Sigmoid colon (tissue), 4 donors: Measurements from ENCODE around the gene APOL6.

Source experiments
- EP300 ChIP-seq, 4 donors: sonication (generic); formaldehyde crosslinking; IDR thresholded peaks; one replicate each; pipeline ENCODE4 v1.6.1; 2017; ENCODE audit warnings: antibody characterized with exemption in 4 of 4
- POLR2A ChIP-seq, 2 donors: fragments of 450-650 bp; IDR thresholded peaks; one replicate each; pipeline ENCODE4 v1.6.1; 2016; ENCODE audit warnings: antibody characterized with exemption in 2 of 2, mild to moderate bottlenecking in 2 of 2, moderate library complexity in 2 of 2
- POLR2AphosphoS5 ChIP-seq, 4 donors: sonication (generic); formaldehyde crosslinking; IDR thresholded peaks; one replicate each; pipeline ENCODE4 v1.6.1; 2017; ENCODE audit warnings: antibody characterized with exemption in 4 of 4
- TF ChIP-seq, protein P1 (sequence below), 4 experiments: fragments of 450-650 bp in 3 of 4; fragments of 200-600 bp in 1 of 4; IDR thresholded peaks; one replicate each; pipeline ENCODE4 v1.5.1; 2016 to 2019; ENCODE audit warnings: antibody characterized with exemption in 4 of 4, mild to moderate bottlenecking in 3 of 4, moderate library complexity in 2 of 4

DNA sequence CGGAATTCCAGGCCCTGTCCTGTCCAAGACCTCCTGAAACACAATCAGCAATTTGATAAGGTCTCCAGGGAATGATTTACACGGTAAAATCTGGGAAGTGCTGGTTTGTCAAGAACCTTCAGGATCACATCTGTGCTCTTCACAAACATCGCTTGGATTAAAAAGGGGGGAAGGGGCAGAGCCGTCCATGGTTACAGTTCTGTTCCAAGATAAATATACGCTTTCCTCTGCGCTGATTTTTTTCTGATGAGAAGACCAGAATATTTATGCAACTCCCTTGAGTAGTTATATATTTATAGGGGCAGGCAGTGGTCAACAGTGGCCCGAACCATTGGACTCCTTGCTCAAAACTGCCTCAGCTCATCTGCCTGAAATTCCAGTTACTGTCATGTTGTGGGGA lies 60.2 kb downstream of the APOL6 start:
- TF ChIP-seq POLR2AphosphoS5 (IDR thresholded peaks at IDR 0.05): no peak
- TF ChIP-seq EP300 (IDR thresholded peaks at IDR 0.05): no peak
- TF ChIP-seq, protein P1, sequence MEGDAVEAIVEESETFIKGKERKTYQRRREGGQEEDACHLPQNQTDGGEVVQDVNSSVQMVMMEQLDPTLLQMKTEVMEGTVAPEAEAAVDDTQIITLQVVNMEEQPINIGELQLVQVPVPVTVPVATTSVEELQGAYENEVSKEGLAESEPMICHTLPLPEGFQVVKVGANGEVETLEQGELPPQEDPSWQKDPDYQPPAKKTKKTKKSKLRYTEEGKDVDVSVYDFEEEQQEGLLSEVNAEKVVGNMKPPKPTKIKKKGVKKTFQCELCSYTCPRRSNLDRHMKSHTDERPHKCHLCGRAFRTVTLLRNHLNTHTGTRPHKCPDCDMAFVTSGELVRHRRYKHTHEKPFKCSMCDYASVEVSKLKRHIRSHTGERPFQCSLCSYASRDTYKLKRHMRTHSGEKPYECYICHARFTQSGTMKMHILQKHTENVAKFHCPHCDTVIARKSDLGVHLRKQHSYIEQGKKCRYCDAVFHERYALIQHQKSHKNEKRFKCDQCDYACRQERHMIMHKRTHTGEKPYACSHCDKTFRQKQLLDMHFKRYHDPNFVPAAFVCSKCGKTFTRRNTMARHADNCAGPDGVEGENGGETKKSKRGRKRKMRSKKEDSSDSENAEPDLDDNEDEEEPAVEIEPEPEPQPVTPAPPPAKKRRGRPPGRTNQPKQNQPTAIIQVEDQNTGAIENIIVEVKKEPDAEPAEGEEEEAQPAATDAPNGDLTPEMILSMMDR (IDR thresholded peaks at IDR 0.05): no peak
- no peak for TF ChIP-seq POLR2A (IDR thresholded peaks at IDR 0.05)
